MM.1S (cell line): ENCODE data around the gene OR51E1.

ENCODE experiments used
- EZH2phosphoT487 ChIP-seq: fragments of 300-600 bp; sonication (generic); IDR thresholded peaks from 2 replicates; pipeline ENCODE4 v1.6.1; 2018; ENCODE audit warnings: antibody characterized with exemption, low read length
- TF ChIP-seq, protein P1 (sequence below): fragments of 300-600 bp; sonication (generic); IDR thresholded peaks from 2 replicates; pipeline ENCODE4 v1.5.1; 2016; ENCODE audit warnings: antibody characterized with exemption, low read length, mixed read lengths

DNA sequence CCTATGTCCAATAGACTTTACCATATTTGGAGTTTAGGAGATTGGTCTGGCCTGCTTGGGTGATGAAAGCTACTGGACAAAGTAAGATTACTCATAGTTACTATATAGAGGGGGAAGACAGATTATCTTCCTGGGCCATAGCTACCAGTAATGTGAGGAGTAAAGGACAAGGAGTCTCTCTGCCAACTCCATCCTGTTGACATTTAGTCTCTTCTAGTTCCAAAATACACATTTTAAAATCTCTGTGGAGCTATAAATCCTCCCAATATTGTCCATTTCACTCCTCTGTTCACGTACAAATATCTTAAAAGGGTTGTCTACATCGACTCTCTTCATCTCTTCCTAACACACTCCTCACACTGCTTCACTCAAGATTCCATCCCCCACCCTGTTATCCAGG lies 7.6 kb upstream of the OR51E1 start:
- TF ChIP-seq, protein P1, sequence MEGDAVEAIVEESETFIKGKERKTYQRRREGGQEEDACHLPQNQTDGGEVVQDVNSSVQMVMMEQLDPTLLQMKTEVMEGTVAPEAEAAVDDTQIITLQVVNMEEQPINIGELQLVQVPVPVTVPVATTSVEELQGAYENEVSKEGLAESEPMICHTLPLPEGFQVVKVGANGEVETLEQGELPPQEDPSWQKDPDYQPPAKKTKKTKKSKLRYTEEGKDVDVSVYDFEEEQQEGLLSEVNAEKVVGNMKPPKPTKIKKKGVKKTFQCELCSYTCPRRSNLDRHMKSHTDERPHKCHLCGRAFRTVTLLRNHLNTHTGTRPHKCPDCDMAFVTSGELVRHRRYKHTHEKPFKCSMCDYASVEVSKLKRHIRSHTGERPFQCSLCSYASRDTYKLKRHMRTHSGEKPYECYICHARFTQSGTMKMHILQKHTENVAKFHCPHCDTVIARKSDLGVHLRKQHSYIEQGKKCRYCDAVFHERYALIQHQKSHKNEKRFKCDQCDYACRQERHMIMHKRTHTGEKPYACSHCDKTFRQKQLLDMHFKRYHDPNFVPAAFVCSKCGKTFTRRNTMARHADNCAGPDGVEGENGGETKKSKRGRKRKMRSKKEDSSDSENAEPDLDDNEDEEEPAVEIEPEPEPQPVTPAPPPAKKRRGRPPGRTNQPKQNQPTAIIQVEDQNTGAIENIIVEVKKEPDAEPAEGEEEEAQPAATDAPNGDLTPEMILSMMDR = no peak
- TF ChIP-seq EZH2phosphoT487 = no peak
